Endothelial cell of umbilical vein (primary cell): ENCODE results near the gene PARD3B.

Source experiments
- CTCF ChIP-seq, 2 donors: IDR thresholded peaks; 1 replicate in 1 of 2; 2 replicates in 1 of 2; pipeline ENCODE4 v1.5.1; 2011; ENCODE audit warnings: low read length in 2 of 2, mild to moderate bottlenecking in 2 of 2, moderate library complexity in 2 of 2, control low read depth in 1 of 2, inconsistent platforms in 1 of 2, low read depth in 1 of 2; ENCODE audit not compliant: insufficient read depth in 1 of 2; ENCODE audit errors: extremely low read depth in 1 of 2
- EZH2 ChIP-seq: IDR thresholded peaks from 2 replicates; pipeline ENCODE4 v1.6.1; 2012; ENCODE audit warnings: borderline replicate concordance, low read depth, mild to moderate bottlenecking, moderate library complexity, low read length, inconsistent platforms; ENCODE audit not compliant: severe bottlenecking
- FOS ChIP-seq: IDR thresholded peaks from 2 replicates; pipeline ENCODE4 v1.6.1; 2011; ENCODE audit warnings: mild to moderate bottlenecking, low read length, moderate library complexity, borderline replicate concordance; ENCODE audit not compliant: insufficient read depth
- GATA2 ChIP-seq: IDR thresholded peaks from 2 replicates; pipeline ENCODE4 v1.7.0; 2011; ENCODE audit warnings: low read depth, mild to moderate bottlenecking, moderate library complexity, mixed read lengths, low read length; ENCODE audit not compliant: insufficient read length, insufficient read depth
- JUN ChIP-seq: IDR thresholded peaks from 2 replicates; pipeline ENCODE4 v1.6.1; 2011; ENCODE audit warnings: borderline replicate concordance, low read depth; ENCODE audit not compliant: insufficient read length, insufficient read depth
- MYC ChIP-seq: IDR thresholded peaks from one replicate; pipeline ENCODE4 v1.6.1; 2011; ENCODE audit warnings: mild to moderate bottlenecking, low read depth, low read length
- POLR2A ChIP-seq: IDR thresholded peaks from 2 replicates; pipeline ENCODE4 v1.6.1; 2012; ENCODE audit warnings: low read depth, mild to moderate bottlenecking, control low read depth, low read length
- POLR2AphosphoS5 ChIP-seq: IDR thresholded peaks from 2 replicates; pipeline ENCODE4 v1.6.1; 2012; ENCODE audit warnings: low read depth, mild to moderate bottlenecking, control low read depth, low read length, moderate library complexity; ENCODE audit not compliant: insufficient read depth
- TF ChIP-seq, protein P1 (sequence below): IDR thresholded peaks from 2 replicates; pipeline ENCODE4 v1.6.1; 2011; ENCODE audit not compliant: insufficient read depth, insufficient read length

DNA sequence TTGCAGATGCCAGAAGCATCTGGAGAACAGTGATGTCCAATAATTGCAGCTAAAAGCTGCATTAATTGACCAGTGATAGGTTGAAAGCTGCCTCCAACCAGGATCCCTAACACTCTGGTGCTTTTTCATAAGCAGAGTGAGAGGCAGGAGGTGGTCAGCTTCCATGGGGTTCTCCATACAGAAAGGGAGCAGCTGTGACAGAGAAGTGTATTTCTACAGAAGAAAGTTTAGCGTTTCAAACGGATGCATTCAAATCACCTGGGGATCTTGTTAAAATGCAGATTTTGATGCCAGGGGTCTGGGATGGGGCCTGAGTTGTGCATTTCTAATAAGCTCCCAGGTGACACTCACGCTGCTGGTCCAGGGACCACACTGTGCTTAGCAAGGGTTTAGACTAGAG lies 920.5 kb downstream of the PARD3B start:
- TF ChIP-seq POLR2A = no peak
- TF ChIP-seq MYC = no peak
- TF ChIP-seq CTCF (IDR thresholded peaks at IDR 0.05; ENCODE audit: extremely low read depth in 1 of 2, insufficient read depth in 1 of 2, low read depth in 1 of 2, low read length in 2 of 2) = no peak
- no peak for TF ChIP-seq POLR2AphosphoS5
- TF ChIP-seq EZH2 = no peak
- no peak for TF ChIP-seq FOS
- TF ChIP-seq, protein P1, sequence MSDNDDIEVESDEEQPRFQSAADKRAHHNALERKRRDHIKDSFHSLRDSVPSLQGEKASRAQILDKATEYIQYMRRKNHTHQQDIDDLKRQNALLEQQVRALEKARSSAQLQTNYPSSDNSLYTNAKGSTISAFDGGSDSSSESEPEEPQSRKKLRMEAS = no peak
- no peak for TF ChIP-seq JUN
- no peak for TF ChIP-seq GATA2
